Astrocyte of the hippocampus (primary cell): ENCODE data around the gene RBM20.
"Not testable (repeated sequence)": the region's sequence is repeated elsewhere in the genome, so short reads cannot be mapped to it uniquely, and the experiment has no call there.

Source experiments
- DNase-seq: peaks from one replicate; pipeline ENCODE4 v3.0.0; 2011; ENCODE audit warnings: low read depth, low spot score

Gene RBM20

GRCh38 chr10:110704906-110705476 is 60.9 kb downstream of the RBM20 start:
- peak; percentile 74 for DNase-seq

- not testable (repeated sequence) for DNase-seq
These were observed 61.5 kb downstream of the RBM20 start for GRCh38 chr10:110705596-110705995.

- peak; percentile 94 for DNase-seq
These were observed 62.6 kb downstream of the RBM20 start for GRCh38 chr10:110706690-110707098.

- no peak for DNase-seq
These were observed 64.8 kb downstream of the RBM20 start for GRCh38 chr10:110708776-110709443.

GRCh38 chr10:110709444-110709828 is 65.3 kb downstream of the RBM20 start:
- DNase-seq = no peak

GRCh38 chr10:110709964-110710587 is 65.9 kb downstream of the RBM20 start:
- DNase-seq = no peak

GRCh38 chr10:110710621-110711020 is 66.5 kb downstream of the RBM20 start:
- DNase-seq = no peak

GRCh38 chr10:110711382-110711781 is 67.2 kb downstream of the RBM20 start:
- no peak for DNase-seq

- DNase-seq = no peak
These were observed 70.2 kb downstream of the RBM20 start for GRCh38 chr10:110714356-110714755.

GRCh38 chr10:110717781-110718589 is 73.8 kb downstream of the RBM20 start:
- DNase-seq = no peak

- DNase-seq = no peak
These were observed 77.4 kb downstream of the RBM20 start for GRCh38 chr10:110721406-110722038.

GRCh38 chr10:110723224-110723891 is 79.2 kb downstream of the RBM20 start:
- DNase-seq = no peak

GRCh38 chr10:110724116-110724921 is 80.2 kb downstream of the RBM20 start:
- no peak for DNase-seq

GRCh38 chr10:110724937-110725336 is 80.8 kb downstream of the RBM20 start:
- DNase-seq = no peak

- peak; percentile 42 for DNase-seq
These were observed 81.9 kb downstream of the RBM20 start for GRCh38 chr10:110725801-110726630.

- not testable (repeated sequence) for DNase-seq
These were observed 83.6 kb downstream of the RBM20 start for GRCh38 chr10:110727785-110728184.

GRCh38 chr10:110730345-110731050 is 86.4 kb downstream of the RBM20 start:
- peak; percentile 36 for DNase-seq

GRCh38 chr10:110733218-110733952 is 89.2 kb downstream of the RBM20 start:
- no peak for DNase-seq
